Mucosa of descending colon (tissue), 3 donors: ENCODE measurements around the gene ATL2. TPM values are rescaled to one million over a fixed set of nuclear protein-coding genes. Genes with fewer than 3 reads are reported as not detected.

ENCODE experiments used
- ATAC-seq: fragments of 200-7000 bp; cut with Tn5 transposase; one replicate; pipeline ENCODE4 v1.9.1; 2020; ENCODE audit warnings: mild to moderate bottlenecking, moderate library complexity
- DNase-seq, 3 donors: peaks; one replicate each; pipeline ENCODE4 v3.0.0-alpha.2; 2020
- H3K36me3 ChIP-seq: fragments of 200-600 bp; one replicate; pipeline ENCODE4 v1.8.0; 2021; ENCODE audit warnings: low read depth, mild to moderate bottlenecking
- H3K4me1 ChIP-seq: fragments of 200-600 bp; one replicate; pipeline ENCODE4 v1.8.0; 2021; ENCODE audit warnings: low read depth, mild to moderate bottlenecking
- H3K4me3 ChIP-seq: fragments of 200-600 bp; one replicate; pipeline ENCODE4 v1.8.0; 2021; ENCODE audit warnings: mild to moderate bottlenecking
- H3K9me3 ChIP-seq: fragments of 200-600 bp; one replicate; pipeline ENCODE4 v1.8.0; 2021; ENCODE audit warnings: mild to moderate bottlenecking
- intact Hi-C, 2 donors: fragments of 100-400 bp; cut with DNase I in 1 of 2; cut with micrococcal nuclease in 1 of 2; formaldehyde crosslinking; loops; one replicate each; pipeline versions ENCODE4 v1.11.0 to v1.11.1; 2022; cut with DNase I, micrococcal nuclease
- total RNA-seq, 3 donors: library from RNA; stranded (reverse); fragmentation: NEBNext Ultra II Directional in 2 of 3; extraction: Animal tissue kit (Norgen Biotek cat#: 25700) in 2 of 3; gene quantifications; one replicate each; pipeline versions ENCODE4 v1.2.1 to v1.2.4, GENCODE V29; 2021 to 2023
- TF ChIP-seq, protein P1 (sequence below): fragments of 200-600 bp; IDR thresholded peaks from one replicate; pipeline ENCODE4 v1.8.0; 2022; ENCODE audit warnings: antibody characterized with exemption, mild to moderate bottlenecking
- donor health status: DM: no; HTN: no; CAD: no; lungs with moderate emphysema.
- donor health status: DM: no; HTN: no; CAD: no.
- donor health status: DM: no; HTN: yes; CAD: no.

Gene ATL2
- total RNA-seq, 3 donors from 2014 or later = 49.3 to 166 (median 53.5) TPM

DNA sequence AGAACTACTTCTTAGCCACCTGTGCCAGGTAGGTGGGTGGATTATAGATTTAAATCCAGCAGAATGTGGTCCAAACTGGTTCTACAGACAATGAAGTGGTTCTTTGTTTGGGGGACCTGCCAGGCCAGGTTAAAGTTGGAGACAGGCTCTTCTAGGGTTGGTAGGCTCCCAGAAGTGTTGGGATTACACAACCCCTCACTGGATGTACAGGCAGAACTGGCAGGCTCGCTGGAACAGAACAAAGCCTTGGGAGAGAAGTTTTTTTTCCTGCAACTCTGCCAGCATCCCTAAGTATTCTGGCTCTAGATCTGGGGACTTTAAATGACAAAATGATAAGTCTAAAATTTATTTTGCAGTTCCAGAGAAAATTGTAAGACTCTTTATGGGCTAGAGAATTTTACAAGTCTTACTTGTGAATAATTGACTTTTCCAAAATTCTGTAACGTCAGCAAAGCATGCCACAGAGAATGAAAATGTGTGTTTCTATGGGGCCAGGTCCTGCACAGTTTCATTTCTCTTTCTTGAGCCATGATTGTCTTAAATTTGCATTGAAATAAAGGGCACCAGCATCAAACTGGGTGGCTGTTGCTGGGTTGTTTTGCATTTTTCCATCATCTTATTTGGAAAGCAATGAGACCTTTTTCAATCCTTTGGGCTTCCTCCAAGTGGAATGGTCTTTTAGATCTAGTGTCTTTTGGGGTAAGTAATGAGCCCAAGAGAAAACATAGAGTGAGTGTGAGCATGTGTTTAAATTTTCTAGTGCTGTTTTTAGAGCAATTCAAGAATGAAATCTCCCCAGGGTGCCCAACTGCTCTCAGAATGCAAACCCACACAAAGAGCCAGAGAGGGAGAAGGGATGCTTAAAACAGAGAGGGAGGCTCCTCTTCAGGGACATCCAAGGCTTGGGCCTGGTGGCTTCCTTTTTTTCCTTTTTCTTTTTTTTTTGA, 32.4 kb upstream of the ATL2 start:
- H3K36me3 ChIP-seq = no peaks in the 10 kb centered on the region
- H3K4me1 ChIP-seq = peaks cover 6% of the 10 kb centered on the region
- no peak overlapping the region for H3K4me3 ChIP-seq
- intact Hi-C loops = no loop called here
- H3K9me3 ChIP-seq = peaks cover 21% of the 10 kb centered on the region
- DNase-seq (no peak), ATAC-seq (no peak)
- TF ChIP-seq, protein P1, sequence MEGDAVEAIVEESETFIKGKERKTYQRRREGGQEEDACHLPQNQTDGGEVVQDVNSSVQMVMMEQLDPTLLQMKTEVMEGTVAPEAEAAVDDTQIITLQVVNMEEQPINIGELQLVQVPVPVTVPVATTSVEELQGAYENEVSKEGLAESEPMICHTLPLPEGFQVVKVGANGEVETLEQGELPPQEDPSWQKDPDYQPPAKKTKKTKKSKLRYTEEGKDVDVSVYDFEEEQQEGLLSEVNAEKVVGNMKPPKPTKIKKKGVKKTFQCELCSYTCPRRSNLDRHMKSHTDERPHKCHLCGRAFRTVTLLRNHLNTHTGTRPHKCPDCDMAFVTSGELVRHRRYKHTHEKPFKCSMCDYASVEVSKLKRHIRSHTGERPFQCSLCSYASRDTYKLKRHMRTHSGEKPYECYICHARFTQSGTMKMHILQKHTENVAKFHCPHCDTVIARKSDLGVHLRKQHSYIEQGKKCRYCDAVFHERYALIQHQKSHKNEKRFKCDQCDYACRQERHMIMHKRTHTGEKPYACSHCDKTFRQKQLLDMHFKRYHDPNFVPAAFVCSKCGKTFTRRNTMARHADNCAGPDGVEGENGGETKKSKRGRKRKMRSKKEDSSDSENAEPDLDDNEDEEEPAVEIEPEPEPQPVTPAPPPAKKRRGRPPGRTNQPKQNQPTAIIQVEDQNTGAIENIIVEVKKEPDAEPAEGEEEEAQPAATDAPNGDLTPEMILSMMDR = no peak

DNA sequence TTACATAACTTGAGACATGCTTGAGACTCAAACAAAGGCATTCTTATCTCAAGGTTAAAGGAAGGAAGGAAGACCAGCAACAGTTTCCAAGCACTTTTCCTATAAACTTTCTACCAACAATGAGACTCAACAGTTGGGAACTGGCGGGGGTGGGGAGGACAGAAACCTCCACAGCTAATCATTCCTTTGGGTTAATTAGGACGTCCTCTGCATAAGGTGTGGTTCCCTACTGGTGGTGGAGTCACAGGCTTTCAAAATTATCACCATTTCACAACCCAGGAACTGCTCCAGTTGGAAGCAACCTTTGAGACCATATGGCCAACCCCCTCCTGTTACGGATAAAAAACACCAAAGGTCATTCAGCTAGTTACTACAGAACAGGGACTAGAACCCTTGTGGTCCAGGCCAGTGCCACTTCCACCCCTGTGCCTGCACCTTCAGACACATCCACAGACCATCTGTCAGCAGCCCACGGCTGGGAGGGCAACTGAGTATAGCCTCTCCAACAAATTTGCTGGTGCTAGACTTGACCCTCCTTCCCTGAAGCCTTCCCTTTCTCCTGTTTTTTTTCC, 30.1 kb upstream of the ATL2 start:
- peak; percentile 92 for ATAC-seq

GRCh38 chr2:38406597-38407110, 29.6 kb upstream of the ATL2 start:
- peaks cover 6% of the 10 kb centered on the region for H3K4me1 ChIP-seq
- no peak overlapping the region for H3K4me3 ChIP-seq
- DNase-seq = no peak
- no peak for ATAC-seq
- intact Hi-C loops = no loop called here
- no peaks in the 10 kb centered on the region for H3K9me3 ChIP-seq
- TF ChIP-seq, protein P1 = no peak
- H3K36me3 ChIP-seq = no peaks in the 10 kb centered on the region

More for the DNA sequence above, 30.1 kb upstream of the ATL2 start:
- H3K4me1 ChIP-seq = peaks cover 6% of the 10 kb centered on the region
- no peak overlapping the region for H3K4me3 ChIP-seq
- H3K36me3 ChIP-seq = no peaks in the 10 kb centered on the region
- intact Hi-C loops = no loop called here
- peak in 1 of 3 donors; percentile 32 for DNase-seq
- H3K9me3 ChIP-seq = peaks cover 5% of the 10 kb centered on the region
- TF ChIP-seq, protein P1 = no peak

DNA sequence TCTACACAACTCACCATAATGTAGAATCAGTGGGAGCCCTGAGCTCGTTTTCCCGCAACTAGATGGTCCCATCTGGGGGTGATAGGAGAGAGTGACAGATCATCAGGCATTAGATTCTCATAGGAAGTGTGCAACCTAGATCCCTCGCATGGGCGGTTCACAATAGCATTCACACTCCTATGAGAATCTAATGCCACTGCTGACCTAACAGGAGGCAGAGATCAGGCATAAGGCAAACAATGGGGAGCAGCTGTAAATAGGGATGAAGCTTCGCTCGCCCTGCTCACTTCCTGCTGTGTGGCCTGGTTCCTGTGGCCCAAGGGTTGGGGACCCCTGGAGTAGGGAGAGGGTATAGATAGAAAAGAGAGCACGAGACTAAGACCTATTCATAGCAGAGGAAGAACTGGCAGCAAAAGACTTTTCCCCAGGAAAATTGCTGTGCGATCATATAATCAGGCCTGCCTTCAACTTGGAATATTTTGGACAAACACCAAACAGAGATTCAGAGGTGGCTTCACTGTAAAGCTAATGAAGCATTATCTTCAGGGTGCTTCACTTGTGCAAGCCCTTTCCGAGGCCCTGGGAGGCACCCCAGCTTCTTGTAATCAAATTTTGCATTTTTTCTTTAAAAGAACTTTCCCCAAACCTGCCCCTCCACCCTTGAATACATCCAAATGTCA, 29.0 kb upstream of the ATL2 start:
- ATAC-seq = no peak

DNA sequence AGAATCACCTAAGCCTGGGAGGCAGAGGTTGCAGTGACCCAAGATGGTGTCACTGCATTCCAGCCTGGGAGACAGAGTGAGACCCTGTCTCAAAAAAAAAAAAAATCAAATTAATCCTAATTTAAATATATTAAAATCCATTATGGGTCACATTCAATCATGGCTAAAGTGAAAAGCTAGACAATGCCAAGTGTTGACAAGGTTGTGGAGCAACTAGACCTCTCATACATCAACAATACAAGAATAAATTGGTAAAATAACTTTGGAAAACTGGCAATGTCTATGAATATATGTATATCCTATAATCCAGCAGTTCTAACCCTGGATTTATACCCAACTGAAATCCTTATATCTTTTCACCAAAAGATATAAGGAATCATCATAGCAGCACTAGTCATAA, 23.4 kb upstream of the ATL2 start:
- no peaks in the 10 kb centered on the region for H3K4me1 ChIP-seq
- TF ChIP-seq, protein P1 = no peak
- no peak overlapping the region for H3K4me3 ChIP-seq
- H3K36me3 ChIP-seq = no peaks in the 10 kb centered on the region
- ATAC-seq = no peak
- no peak for DNase-seq
- H3K9me3 ChIP-seq = no peaks in the 10 kb centered on the region
- intact Hi-C loops = no loop called here

More for the DNA sequence above, 29.0 kb upstream of the ATL2 start:
- Histone ChIP-seq H3K36me3 (no peaks in the 10 kb centered on the region), H3K4me1 (peaks cover 6% of the 10 kb centered on the region), H3K4me3 (no peak overlapping the region), H3K9me3 (no peaks in the 10 kb centered on the region)
- TF ChIP-seq, protein P1 = no peak
- DNase-seq = no peak
- intact Hi-C loops = no loop called here
